ENCODE measurements around the gene ADAMTS6.
A peak's percentile ranks its signal among the peaks of the same experiment; 100 is the strongest.

Gene ADAMTS6

GRCh38 chr5:65121880-65122436 lies 359.8 kb downstream of the ADAMTS6 start:
- Histone ChIP-seq H3K9me3 (ENCODE audit: insufficient read depth, low read depth, low read length) (peaks cover 16% of the 10 kb centered on the region; the same call in 1 of the 2 replicates), H3K27me3 (ENCODE audit: insufficient read depth, low read length) (no peaks in the 10 kb centered on the region), H3K4me1 (ENCODE audit: insufficient read depth, low read length) (peaks cover 16% of the 10 kb centered on the region), H3K9ac (ENCODE audit: low read depth, low read length) (no peak overlapping the region), H3K4me3 (ENCODE audit: low read length) (no peak overlapping the region), H3K27ac (ENCODE audit: low read depth, low read length) (no peak overlapping the region), H3K36me3 (ENCODE audit: insufficient read depth, low read length) (no peaks in the 10 kb centered on the region)
- 98% methylated on average over 8 of the region's 10 CpGs for WGBS

DNA sequence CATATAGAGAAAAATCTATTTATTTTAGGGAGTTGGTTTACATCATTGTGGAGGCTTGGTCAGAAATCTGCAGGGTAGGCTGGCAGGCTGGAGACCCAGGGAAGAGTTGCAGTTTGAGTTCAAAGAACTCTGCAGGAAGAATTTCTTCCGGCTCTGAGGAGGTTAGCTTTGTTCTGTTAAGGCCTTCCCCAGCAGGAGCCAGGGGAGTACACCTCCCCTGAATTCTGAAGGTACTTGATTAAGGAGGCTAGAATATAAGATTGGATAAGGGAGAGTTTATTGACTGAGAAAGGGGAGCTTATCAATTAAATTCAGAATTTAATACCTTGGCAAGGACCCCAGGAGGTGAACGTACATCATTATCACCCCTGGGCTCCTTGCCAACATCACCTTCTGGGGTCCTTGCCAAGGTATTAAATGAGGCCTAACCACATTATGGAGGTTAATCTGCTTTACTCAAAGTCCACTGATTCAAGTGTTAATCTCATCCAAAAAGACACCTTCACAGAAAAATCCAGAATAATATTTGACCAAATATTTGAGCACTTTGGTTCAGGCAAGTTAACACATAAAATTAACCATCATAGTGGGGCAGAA lies 361.3 kb downstream of the ADAMTS6 start:
- Histone ChIP-seq H3K36me3 (ENCODE audit: insufficient read depth, low read length) (no peaks in the 10 kb centered on the region), H3K9me3 (ENCODE audit: insufficient read depth, low read depth, low read length) (peaks cover 21% of the 10 kb centered on the region; the same call in 1 of the 2 replicates), H3K9ac (ENCODE audit: low read depth, low read length) (no peak overlapping the region), H3K4me3 (ENCODE audit: low read length) (no peak overlapping the region), H3K27ac (ENCODE audit: low read depth, low read length) (no peak overlapping the region), H3K27me3 (ENCODE audit: insufficient read depth, low read length) (no peaks in the 10 kb centered on the region), H3K4me1 (ENCODE audit: insufficient read depth, low read length) (peaks cover 2% of the 10 kb centered on the region)
- 78% methylated on average over 2 of the region's 2 CpGs for WGBS

- no peaks in the 10 kb centered on the region for H3K27me3 ChIP-seq (ENCODE audit: insufficient read depth, low read length)
These were observed 364.2 kb downstream of the ADAMTS6 start for GRCh38 chr5:65117525-65117924.

DNA sequence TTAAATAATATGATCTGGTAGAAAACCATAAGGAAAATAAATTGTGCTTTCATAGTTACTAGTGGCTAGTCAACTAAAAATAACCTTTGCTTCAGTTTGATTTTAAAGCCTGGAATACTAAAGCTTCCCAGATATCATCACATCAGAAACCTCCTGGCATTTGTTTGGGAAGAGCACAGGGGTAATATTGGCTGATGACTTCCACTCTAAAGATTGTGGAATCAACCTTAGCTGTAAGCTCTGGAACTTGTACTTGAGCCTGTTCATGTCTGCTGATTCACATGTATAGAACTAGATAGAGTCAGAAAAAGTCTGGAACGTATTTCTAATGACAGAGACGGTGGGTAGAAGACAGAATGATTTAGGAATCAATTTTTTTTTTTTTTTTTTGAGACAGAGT lies 367.9 kb downstream of the ADAMTS6 start:
- Histone ChIP-seq H3K4me3 (ENCODE audit: low read length) (no peak overlapping the region), H3K4me1 (ENCODE audit: insufficient read depth, low read length) (no peaks in the 10 kb centered on the region), H3K9me3 (ENCODE audit: insufficient read depth, low read depth, low read length) (peaks cover 21% of the 10 kb centered on the region; the same call in 1 of the 2 replicates), H3K9ac (ENCODE audit: low read depth, low read length) (no peak overlapping the region), H3K27me3 (ENCODE audit: insufficient read depth, low read length) (no peaks in the 10 kb centered on the region), H3K27ac (ENCODE audit: low read depth, low read length) (no peak overlapping the region), H3K36me3 (ENCODE audit: insufficient read depth, low read length) (no peaks in the 10 kb centered on the region)
- WGBS: 94% methylated on average over 2 of the region's 2 CpGs

More at GRCh38 chr5:65117525-65117924, 364.2 kb downstream of the ADAMTS6 start:
- H3K9me3 ChIP-seq (ENCODE audit: insufficient read depth, low read depth, low read length): peaks cover 21% of the 10 kb centered on the region; the same call in 1 of the 2 replicates
- no peak overlapping the region for H3K4me3 ChIP-seq (ENCODE audit: low read length)
- no peaks in the 10 kb centered on the region for H3K4me1 ChIP-seq (ENCODE audit: insufficient read depth, low read length)
- no peak overlapping the region for H3K9ac ChIP-seq (ENCODE audit: low read depth, low read length)
- H3K36me3 ChIP-seq (ENCODE audit: insufficient read depth, low read length): no peaks in the 10 kb centered on the region
- 69% methylated on average over 2 of the region's 2 CpGs for WGBS
- H3K27ac ChIP-seq (ENCODE audit: low read depth, low read length): no peak overlapping the region

- WGBS: 89% methylated on average over 12 of the region's 12 CpGs
- no peaks in the 10 kb centered on the region for H3K4me1 ChIP-seq (ENCODE audit: insufficient read depth, low read length)
- H3K9ac ChIP-seq (ENCODE audit: low read depth, low read length): no peak overlapping the region
- H3K36me3 ChIP-seq (ENCODE audit: insufficient read depth, low read length): no peaks in the 10 kb centered on the region
- H3K27me3 ChIP-seq (ENCODE audit: insufficient read depth, low read length): no peaks in the 10 kb centered on the region
- no peak overlapping the region for H3K4me3 ChIP-seq (ENCODE audit: low read length)
- H3K9me3 ChIP-seq (ENCODE audit: insufficient read depth, low read depth, low read length): peaks cover 6% of the 10 kb centered on the region; the same call in 1 of the 2 replicates
- no peak overlapping the region for H3K27ac ChIP-seq (ENCODE audit: low read depth, low read length)
These were observed 369.6 kb downstream of the ADAMTS6 start for GRCh38 chr5:65111961-65112658.

- H3K9me3 ChIP-seq (ENCODE audit: insufficient read depth, low read depth, low read length): no peaks in the 10 kb centered on the region
- no peaks in the 10 kb centered on the region for H3K4me1 ChIP-seq (ENCODE audit: insufficient read depth, low read length)
- no peak overlapping the region for H3K4me3 ChIP-seq (ENCODE audit: low read length)
- H3K27me3 ChIP-seq (ENCODE audit: insufficient read depth, low read length): no peaks in the 10 kb centered on the region
- no peaks in the 10 kb centered on the region for H3K36me3 ChIP-seq (ENCODE audit: insufficient read depth, low read length)
- 67% methylated on average over 3 of the region's 3 CpGs for WGBS
- H3K9ac ChIP-seq (ENCODE audit: low read depth, low read length): no peak overlapping the region
- no peak overlapping the region for H3K27ac ChIP-seq (ENCODE audit: low read depth, low read length)
These were observed 372.7 kb downstream of the ADAMTS6 start for GRCh38 chr5:65108786-65109743.

DNA sequence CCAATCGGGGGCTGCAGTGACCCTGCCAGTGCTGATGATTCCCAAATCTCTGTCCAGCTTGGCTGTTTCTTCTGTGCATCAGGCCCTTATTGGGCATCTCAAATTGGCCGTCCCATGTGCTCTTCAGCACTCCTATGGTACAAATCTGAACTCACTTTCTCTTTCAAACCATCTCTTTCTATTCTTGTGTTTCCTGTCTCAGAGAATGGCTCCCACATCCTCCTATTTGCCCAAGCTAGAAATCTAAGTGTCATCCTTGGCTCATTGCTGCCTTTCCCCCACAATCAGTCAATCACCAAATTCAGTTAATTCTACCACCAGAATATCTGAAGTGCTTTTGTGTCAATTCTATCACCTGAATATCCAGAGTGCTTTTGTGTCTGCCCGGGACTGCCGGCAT lies 376.4 kb downstream of the ADAMTS6 start:
- H3K4me3 ChIP-seq (ENCODE audit: low read length): no peak overlapping the region
- H3K4me1 ChIP-seq (ENCODE audit: insufficient read depth, low read length): peaks cover 16% of the 10 kb centered on the region
- no peak overlapping the region for H3K27ac ChIP-seq (ENCODE audit: low read depth, low read length)
- H3K9me3 ChIP-seq (ENCODE audit: insufficient read depth, low read depth, low read length): no peaks in the 10 kb centered on the region
- no peak overlapping the region for H3K9ac ChIP-seq (ENCODE audit: low read depth, low read length)
- WGBS: 94% methylated on average over 4 of the region's 4 CpGs
- no peaks in the 10 kb centered on the region for H3K27me3 ChIP-seq (ENCODE audit: insufficient read depth, low read length)
- H3K36me3 ChIP-seq (ENCODE audit: insufficient read depth, low read length): no peaks in the 10 kb centered on the region

DNA sequence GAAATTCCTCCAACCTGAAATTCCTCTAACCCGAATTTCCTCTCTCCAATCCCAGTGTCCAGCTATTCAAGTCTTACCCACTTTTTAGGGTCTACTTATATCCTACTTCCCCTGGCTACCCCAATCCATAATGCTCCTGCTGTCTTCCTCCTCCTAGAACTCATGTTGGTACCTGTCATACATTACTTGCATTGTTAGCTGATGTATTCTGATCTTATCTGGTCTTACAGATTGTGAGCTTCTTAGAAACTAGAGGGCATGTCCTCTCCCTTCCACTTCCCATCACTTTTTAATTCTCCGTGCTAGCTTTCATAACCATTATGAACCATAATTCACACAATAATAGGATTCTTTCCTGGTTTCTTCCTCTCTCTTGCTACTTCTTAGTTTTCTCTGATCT lies 376.9 kb downstream of the ADAMTS6 start:
- no peak overlapping the region for H3K4me3 ChIP-seq (ENCODE audit: low read length)
- no peak overlapping the region for H3K27ac ChIP-seq (ENCODE audit: low read depth, low read length)
- H3K9ac ChIP-seq (ENCODE audit: low read depth, low read length): no peak overlapping the region
- H3K36me3 ChIP-seq (ENCODE audit: insufficient read depth, low read length): no peaks in the 10 kb centered on the region
- peaks cover 16% of the 10 kb centered on the region for H3K4me1 ChIP-seq (ENCODE audit: insufficient read depth, low read length)
- 91% methylated on average over 2 of the region's 2 CpGs for WGBS
- H3K27me3 ChIP-seq (ENCODE audit: insufficient read depth, low read length): no peaks in the 10 kb centered on the region
- no peaks in the 10 kb centered on the region for H3K9me3 ChIP-seq (ENCODE audit: insufficient read depth, low read depth, low read length)

DNA sequence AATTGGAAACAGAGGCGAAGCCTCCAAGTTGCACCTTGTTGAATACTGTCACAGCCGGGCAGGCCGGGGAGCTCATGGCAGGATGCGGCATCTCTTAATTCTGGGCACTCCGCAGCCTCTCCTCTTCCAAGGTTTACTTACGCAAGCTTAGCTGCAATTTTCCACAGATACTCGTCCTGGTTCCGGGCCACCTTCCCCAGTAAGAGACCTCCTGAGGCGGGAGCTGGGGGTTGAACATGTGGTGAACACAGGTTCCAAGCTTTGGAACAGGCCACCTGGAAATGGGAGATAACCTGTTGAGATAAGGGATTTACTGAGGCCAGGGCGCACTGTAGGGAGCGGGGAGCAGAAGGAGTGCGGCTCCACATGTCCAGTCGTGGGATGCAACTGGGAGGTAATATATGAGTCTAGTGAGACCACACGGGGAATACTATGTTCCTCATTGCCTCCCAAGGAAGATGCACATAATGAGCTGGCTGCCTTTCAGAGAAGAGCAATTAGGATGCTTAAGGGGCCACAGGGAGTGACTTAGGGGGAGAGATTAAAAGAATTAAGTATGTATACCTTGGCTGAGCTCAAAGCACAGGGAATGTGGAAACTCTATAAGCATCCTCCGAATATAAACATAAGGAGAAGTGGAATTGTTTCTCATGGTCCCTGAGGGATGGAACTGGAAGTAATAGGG lies 377.8 kb downstream of the ADAMTS6 start:
- Histone ChIP-seq H3K9me3 (ENCODE audit: insufficient read depth, low read depth, low read length) (no peaks in the 10 kb centered on the region), H3K27me3 (ENCODE audit: insufficient read depth, low read length) (no peaks in the 10 kb centered on the region), H3K9ac (ENCODE audit: low read depth, low read length) (0 out of 2 replicates have a peak overlapping the region, but pooled peaks have one; percentile 69), H3K4me1 (ENCODE audit: insufficient read depth, low read length) (peaks cover 16% of the 10 kb centered on the region), H3K36me3 (ENCODE audit: insufficient read depth, low read length) (no peaks in the 10 kb centered on the region), H3K27ac (ENCODE audit: low read depth, low read length) (no peak overlapping the region), H3K4me3 (ENCODE audit: low read length) (no peak overlapping the region)
- 93% methylated on average over 15 of the region's 15 CpGs for WGBS

DNA sequence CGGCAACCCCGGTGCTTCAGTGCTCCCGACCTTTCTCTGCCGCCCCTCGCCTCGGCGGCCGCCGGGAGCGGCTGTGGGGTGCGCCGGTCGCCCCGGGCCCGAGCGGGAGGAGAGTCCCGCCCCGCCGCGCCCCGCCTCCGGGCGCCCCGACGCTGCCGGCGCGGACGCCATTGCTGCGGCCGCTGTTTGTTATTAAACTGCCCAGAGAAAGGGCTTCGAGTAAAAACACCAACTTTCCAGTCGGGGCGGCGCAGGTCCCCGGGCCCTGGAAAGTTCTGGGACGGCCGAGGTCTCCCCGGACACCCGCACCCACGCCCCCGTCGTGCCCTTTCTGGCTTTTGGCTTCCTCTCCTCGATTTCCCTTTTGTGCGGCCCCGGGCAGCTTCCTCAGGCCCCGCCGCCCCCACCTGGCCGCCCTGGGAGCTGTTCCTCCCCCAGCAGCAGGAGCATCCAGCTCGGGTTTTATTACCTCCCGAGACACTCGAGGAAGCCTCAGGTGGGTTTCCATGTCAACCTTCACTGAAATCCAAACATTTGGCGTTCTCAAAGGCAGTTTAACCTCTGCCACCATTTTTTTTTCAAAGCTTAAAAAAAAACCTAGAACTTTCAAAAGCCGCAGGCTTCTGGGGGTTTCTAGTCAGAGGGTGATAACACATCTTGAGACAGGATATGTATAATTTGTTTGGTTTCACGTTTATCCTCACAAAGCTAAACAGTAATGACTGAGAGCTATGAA lies 378.6 kb downstream of the ADAMTS6 start:
- Histone ChIP-seq H3K36me3 (ENCODE audit: insufficient read depth, low read length) (no peaks in the 10 kb centered on the region), H3K4me3 (ENCODE audit: low read length) (peak overlapping the region; percentile 42), H3K4me1 (ENCODE audit: insufficient read depth, low read length) (peaks cover 16% of the 10 kb centered on the region), H3K27me3 (ENCODE audit: insufficient read depth, low read length) (no peaks in the 10 kb centered on the region), H3K9me3 (ENCODE audit: insufficient read depth, low read depth, low read length) (no peaks in the 10 kb centered on the region), H3K27ac (ENCODE audit: low read depth, low read length) (no peak overlapping the region), H3K9ac (ENCODE audit: low read depth, low read length) (peak overlapping the region; percentile 69)
- 53% methylated on average over 55 of the region's 55 CpGs for WGBS

Data from HUES64 (cell line).